RWPE2 (cell line): ENCODE results near the gene TADA2B.

Experiments
- ATAC-seq: fragments of 200-7000 bp; cut with Tn5 transposase; 3 replicates; pipeline ENCODE4 v1.9.1; 2021; ENCODE audit warnings: low read depth
- DNase-seq: peaks from one replicate; pipeline ENCODE4 v3.0.0-alpha.2; 2020; ENCODE audit warnings: low spot score
- H3K27ac ChIP-seq: fragments of 450-650 bp; 2 replicates; pipeline ENCODE4 v1.5.1; 2017; ENCODE audit warnings: mild to moderate bottlenecking; ENCODE audit not compliant: poor library complexity, severe bottlenecking
- H3K27me3 ChIP-seq: fragments of 250-450 bp; sonication (Bioruptor Pico); 2 replicates; pipeline ENCODE4 v1.5.1; 2021; ENCODE audit warnings: mild to moderate bottlenecking, moderate library complexity; ENCODE audit not compliant: insufficient read depth, poor library complexity, severe bottlenecking
- H3K36me3 ChIP-seq: fragments of 250-450 bp; sonication (Bioruptor Pico); 2 replicates; pipeline ENCODE4 v1.5.1; 2020; ENCODE audit warnings: low read depth, mild to moderate bottlenecking, moderate library complexity
- H3K4me1 ChIP-seq: fragments of 250-450 bp; sonication (Bioruptor Pico); 2 replicates; pipeline ENCODE4 v1.5.1; 2021; ENCODE audit warnings: mild to moderate bottlenecking, moderate library complexity; ENCODE audit not compliant: insufficient read depth, poor library complexity, severe bottlenecking
- H3K4me3 ChIP-seq: fragments of 250-450 bp; sonication (Bioruptor Pico); 2 replicates; pipeline ENCODE4 v1.5.1; 2021; ENCODE audit warnings: mild to moderate bottlenecking, moderate library complexity; ENCODE audit not compliant: severe bottlenecking
- H3K9me3 ChIP-seq: fragments of 250-450 bp; sonication (Bioruptor Pico); 2 replicates; pipeline ENCODE4 v1.5.1; 2021; ENCODE audit warnings: mild to moderate bottlenecking, moderate library complexity; ENCODE audit not compliant: severe bottlenecking
- CTCF ChIP-seq: fragments of 450-650 bp; IDR thresholded peaks from one replicate; pipeline ENCODE4 v1.5.1; 2017; ENCODE audit warnings: mild to moderate bottlenecking, moderate library complexity; ENCODE audit not compliant: poor library complexity, severe bottlenecking

The TADA2B gene

GRCh38 chr4:7068883-7069282 lies 25.7 kb downstream of the TADA2B start:
- Histone ChIP-seq H3K27ac (peak overlapping the region; percentile 13), H3K27me3 (no peaks in the 10 kb centered on the region), H3K4me1 (no peaks in the 10 kb centered on the region), H3K4me3 (peak overlapping the region; percentile 99), H3K36me3 (peaks cover 32% of the 10 kb centered on the region), H3K9me3 (no peaks in the 10 kb centered on the region)
- DNase-seq: no peak
- no peak for TF ChIP-seq CTCF
- ATAC-seq: 0 out of 3 replicates have a peak, but pooled peaks have one; percentile 4

- H3K4me3 ChIP-seq: no peak overlapping the region
- TF ChIP-seq CTCF: peak; percentile 97
- H3K27ac ChIP-seq: no peak overlapping the region
- no peaks in the 10 kb centered on the region for H3K27me3 ChIP-seq
- H3K9me3 ChIP-seq: no peaks in the 10 kb centered on the region
- ATAC-seq (peak; percentile 56), DNase-seq (no peak)
- no peaks in the 10 kb centered on the region for H3K4me1 ChIP-seq
- H3K36me3 ChIP-seq: peaks cover 12% of the 10 kb centered on the region; the same call in 1 of the 2 replicates
Observed at GRCh38 chr4:7070729-7071511, 27.7 kb downstream of the TADA2B start.

- ATAC-seq: no peak
- Histone ChIP-seq H3K27ac (no peak overlapping the region), H3K4me3 (no peak overlapping the region), H3K4me1 (no peaks in the 10 kb centered on the region), H3K27me3 (no peaks in the 10 kb centered on the region), H3K9me3 (no peaks in the 10 kb centered on the region), H3K36me3 (no peaks in the 10 kb centered on the region)
- no peak for DNase-seq
- TF ChIP-seq CTCF: no peak
Observed at GRCh38 chr4:7073059-7073458, 29.9 kb downstream of the TADA2B start.

GRCh38 chr4:7073526-7074390 lies 30.6 kb downstream of the TADA2B start:
- ATAC-seq (peak; percentile 56), DNase-seq (no peak)
- H3K4me3 ChIP-seq: no peak overlapping the region

More at GRCh38 chr4:7073526-7074390, 30.6 kb downstream of the TADA2B start:
- H3K4me1 ChIP-seq: no peaks in the 10 kb centered on the region
- TF ChIP-seq CTCF: no peak
- no peaks in the 10 kb centered on the region for H3K27me3 ChIP-seq
- no peaks in the 10 kb centered on the region for H3K9me3 ChIP-seq
- H3K36me3 ChIP-seq: no peaks in the 10 kb centered on the region
- H3K27ac ChIP-seq: no peak overlapping the region
